Neuron (in vitro differentiated cells): Measurements from ENCODE around the gene TOR4A.

Experiments used
- H2AFZ ChIP-seq: one replicate; pipeline ENCODE4 v1.6.1; 2013; ENCODE audit warnings: low read depth, mild to moderate bottlenecking, inconsistent platforms, low read length, moderate library complexity
- H3K27me3 ChIP-seq: one replicate; pipeline ENCODE4 v1.6.1; 2013; ENCODE audit warnings: low read length; ENCODE audit not compliant: insufficient read depth
- H3K36me3 ChIP-seq: one replicate; pipeline ENCODE4 v1.6.1; 2013; ENCODE audit warnings: low read length; ENCODE audit not compliant: insufficient read depth
- H3K4me1 ChIP-seq: one replicate; pipeline ENCODE4 v1.6.1; 2013; ENCODE audit warnings: low read length; ENCODE audit not compliant: insufficient read depth
- H3K4me3 ChIP-seq: 2 replicates; pipeline ENCODE4 v1.5.1; 2013; ENCODE audit warnings: mild to moderate bottlenecking, low read length, moderate library complexity
- H3K9me3 ChIP-seq: one replicate; pipeline ENCODE4 v1.6.1; 2013; ENCODE audit warnings: low read length

Gene TOR4A

DNA sequence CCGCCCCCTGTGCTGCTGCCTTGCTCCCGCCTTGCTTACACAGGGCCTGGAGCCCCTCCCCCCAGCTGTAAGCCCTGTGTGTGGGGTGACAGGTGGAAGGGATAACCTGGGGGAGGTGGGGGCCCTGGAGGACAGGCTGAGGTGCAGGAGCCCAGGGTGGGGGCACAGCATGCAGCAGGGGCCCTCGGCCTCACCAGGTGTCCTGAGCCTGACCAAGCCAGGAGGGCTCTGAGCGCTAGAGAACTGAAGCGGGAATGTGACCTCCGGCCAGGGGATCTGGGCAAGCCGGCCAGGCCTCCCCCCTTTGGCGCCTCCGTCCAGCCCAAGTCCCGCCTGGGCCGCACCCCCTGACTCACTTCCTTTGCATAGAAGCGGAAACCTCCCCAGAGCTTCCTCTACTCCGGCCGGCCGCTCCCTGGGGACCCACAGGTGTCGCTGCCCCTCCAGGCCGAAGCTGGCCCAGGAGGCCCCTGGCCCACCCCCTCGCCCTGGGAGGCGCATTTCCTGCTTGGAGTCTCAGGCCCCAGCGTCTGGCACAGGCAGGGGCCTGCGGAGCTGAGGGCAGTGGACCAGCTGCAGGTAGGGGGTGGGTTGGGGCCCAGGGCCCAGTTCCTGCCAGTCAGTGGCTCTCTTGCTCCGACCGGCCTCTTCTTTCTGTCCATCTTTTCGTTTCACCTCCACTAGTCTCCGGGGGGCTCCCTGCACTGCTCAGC is at the start of gene TOR4A:
Gene TOR4A (plus strand): TSS at position 398 of the 713 bp plus-strand sequence. CDS start 964 bp downstream, outside the sequence.
- H3K9me3 ChIP-seq, result peaks cover 13% of the 10 kb centered on the region
- H3K4me3 ChIP-seq, result no peak within 1 kb of the TSS
- H3K27me3 ChIP-seq, result no peaks in the 10 kb centered on the region
- H3K36me3 ChIP-seq, result peaks cover 21% of the 10 kb centered on the region
- H3K4me1 ChIP-seq, result no peaks in the 10 kb centered on the region
- no peak within 1 kb of the TSS for H2AFZ ChIP-seq

DNA sequence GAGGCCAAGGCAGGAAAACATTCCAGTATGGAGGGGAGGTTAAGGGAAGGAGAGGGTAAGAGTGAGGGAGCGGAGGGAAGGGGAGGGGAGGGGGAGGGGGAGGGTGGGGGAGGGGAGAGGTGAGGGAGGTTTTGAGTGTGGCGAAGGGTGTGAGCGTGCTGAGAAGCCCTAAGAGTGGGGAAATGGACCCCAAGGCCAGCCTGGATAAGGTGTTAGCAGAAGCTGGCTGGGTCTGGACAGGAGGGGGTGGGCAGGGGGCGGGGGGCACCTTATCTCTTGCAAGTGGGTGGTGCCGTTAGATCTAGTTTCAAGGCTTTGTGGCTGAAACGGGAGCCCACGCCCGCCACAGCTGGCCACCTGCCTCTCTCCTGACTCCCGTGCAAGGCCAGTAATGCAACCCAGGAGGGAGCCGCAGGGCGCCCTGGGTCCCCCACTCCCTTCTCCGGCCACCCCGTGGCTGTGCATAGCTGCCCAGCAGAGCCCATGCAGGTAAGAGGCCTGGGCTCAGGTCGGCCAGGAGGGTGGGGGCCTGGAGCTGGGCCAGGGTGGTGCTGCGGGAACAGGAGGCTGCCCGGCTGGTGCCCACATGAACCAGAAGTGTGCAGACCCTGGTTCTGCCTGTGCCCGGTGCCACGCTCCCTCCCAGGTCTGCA is 49.5 kb upstream of the TOR4A start:
- no peaks in the 10 kb centered on the region for H3K9me3 ChIP-seq
- H3K36me3 ChIP-seq, result no peaks in the 10 kb centered on the region
- no peak overlapping the region for H2AFZ ChIP-seq
- H3K4me1 ChIP-seq, result peaks cover 9% of the 10 kb centered on the region
- H3K27me3 ChIP-seq, result peaks cover 3% of the 10 kb centered on the region
- no peak overlapping the region for H3K4me3 ChIP-seq

DNA sequence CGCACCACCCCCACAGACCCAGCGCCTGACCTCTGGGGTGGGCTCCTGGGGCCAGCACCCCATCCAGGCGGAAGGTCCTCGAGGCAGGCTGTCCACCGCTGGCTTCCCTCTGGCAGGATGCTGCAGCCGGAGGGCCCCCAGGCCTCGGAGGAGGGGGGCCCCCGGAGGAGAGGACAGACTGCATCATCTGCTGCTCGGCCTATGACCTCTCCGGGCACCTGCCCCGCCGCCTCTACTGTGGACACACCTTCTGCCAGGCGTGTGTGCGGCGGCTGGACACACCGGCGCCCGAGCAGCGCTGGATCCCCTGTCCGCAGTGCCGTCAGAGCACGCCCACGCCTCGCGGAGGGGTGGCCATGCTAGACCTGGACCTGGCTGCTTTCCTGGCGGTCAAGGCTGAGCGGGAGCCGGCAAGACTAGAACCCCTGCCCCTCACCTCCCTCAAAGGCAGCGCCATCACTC is 49.0 kb upstream of the TOR4A start:
- Histone ChIP-seq H3K27me3 (peaks cover 3% of the 10 kb centered on the region), H3K4me1 (peaks cover 8% of the 10 kb centered on the region), H3K9me3 (no peaks in the 10 kb centered on the region), H2AFZ (no peak overlapping the region), H3K4me3 (no peak overlapping the region), H3K36me3 (no peaks in the 10 kb centered on the region)

DNA sequence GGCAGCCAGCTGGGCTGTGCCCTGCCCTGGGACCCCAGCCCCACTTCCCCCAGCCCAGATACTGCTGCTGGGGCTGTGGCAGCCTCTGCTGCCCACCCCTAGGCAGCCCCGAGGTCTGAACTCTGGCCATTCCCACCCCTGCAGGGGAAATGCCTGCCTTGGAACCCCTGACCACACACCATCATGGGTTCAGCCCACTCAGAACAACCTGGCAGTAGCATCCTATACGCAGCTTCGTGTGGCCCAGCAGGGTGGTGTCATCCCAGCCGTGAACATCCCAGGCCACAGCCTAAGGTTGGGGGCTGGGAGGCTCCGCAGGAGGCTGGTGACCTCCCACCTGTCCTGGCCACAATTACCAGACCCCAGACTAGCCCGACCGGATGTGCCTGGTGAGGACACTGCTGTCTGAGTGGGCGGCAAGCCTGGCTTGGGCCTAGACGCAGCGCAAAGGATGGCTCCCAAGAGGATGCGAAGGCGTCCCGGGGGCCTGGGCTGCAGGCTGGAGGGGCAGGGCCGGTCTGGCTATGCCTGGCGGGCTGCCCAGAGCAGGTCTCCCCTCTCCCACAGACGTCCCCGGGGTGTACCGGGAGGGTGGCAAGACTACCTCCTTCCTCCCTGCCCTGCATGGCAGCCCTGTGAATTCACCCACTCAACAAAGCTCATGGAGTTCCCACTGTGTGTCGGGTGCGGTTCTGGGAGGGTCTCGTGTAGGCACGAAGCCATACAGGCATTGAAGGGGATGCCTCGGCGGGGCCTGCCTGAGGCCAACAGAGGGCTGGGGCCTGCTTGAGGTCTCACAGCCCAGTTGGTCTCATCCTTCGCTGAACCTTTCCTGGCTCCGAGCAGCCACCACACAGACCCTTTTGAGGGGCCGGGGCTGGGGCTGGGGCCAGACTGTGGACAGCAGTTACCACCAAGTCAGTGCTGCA is 48.3 kb upstream of the TOR4A start:
- no peak overlapping the region for H3K4me3 ChIP-seq
- no peaks in the 10 kb centered on the region for H3K36me3 ChIP-seq
- H3K9me3 ChIP-seq, result no peaks in the 10 kb centered on the region
- H3K4me1 ChIP-seq, result peaks cover 5% of the 10 kb centered on the region
- no peak overlapping the region for H2AFZ ChIP-seq
- H3K27me3 ChIP-seq, result peaks cover 3% of the 10 kb centered on the region

DNA sequence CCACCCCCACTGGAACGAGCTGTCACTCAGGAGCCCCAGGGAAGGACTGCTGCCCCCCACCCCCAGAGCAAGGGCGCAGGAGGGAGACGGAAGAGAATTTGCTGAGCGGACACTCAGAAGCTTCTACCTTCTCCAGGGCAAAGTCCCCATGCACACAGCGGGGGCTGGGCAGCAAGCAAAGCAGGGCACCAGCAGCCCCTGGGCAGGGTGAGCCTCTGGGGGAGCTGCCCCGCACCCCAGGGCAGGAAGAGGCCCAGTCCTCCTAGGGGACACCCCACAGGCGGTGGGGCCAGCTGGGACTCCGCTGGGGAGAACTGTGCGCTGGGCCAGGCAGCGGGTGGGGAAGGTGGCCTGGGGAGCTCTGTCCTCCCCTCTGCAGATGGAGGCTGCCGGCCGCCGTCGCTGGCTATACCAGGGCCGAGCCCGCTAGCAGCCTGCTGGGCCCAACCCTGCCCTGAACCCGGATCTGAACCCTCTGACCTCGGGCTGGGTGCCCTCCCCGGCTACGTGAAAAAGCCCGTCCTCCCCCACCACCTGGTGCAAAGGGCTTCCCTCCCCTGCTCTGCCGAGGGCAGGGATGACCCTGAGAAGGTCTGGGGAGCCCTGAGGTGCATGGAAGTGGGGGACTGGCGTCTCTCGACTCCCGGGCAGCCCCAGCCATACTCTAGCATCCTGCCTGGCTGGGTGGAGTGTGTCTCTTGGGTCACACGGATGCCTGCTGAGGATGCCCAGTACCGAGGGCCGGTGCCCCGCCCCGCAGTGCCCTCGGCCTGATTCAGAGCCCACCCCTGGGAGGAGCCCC is 47.4 kb upstream of the TOR4A start:
- H2AFZ ChIP-seq, result no peak overlapping the region
- peaks cover 3% of the 10 kb centered on the region for H3K27me3 ChIP-seq
- H3K4me3 ChIP-seq, result no peak overlapping the region
- peaks cover 6% of the 10 kb centered on the region for H3K4me1 ChIP-seq
- H3K9me3 ChIP-seq, result no peaks in the 10 kb centered on the region
- no peaks in the 10 kb centered on the region for H3K36me3 ChIP-seq

DNA sequence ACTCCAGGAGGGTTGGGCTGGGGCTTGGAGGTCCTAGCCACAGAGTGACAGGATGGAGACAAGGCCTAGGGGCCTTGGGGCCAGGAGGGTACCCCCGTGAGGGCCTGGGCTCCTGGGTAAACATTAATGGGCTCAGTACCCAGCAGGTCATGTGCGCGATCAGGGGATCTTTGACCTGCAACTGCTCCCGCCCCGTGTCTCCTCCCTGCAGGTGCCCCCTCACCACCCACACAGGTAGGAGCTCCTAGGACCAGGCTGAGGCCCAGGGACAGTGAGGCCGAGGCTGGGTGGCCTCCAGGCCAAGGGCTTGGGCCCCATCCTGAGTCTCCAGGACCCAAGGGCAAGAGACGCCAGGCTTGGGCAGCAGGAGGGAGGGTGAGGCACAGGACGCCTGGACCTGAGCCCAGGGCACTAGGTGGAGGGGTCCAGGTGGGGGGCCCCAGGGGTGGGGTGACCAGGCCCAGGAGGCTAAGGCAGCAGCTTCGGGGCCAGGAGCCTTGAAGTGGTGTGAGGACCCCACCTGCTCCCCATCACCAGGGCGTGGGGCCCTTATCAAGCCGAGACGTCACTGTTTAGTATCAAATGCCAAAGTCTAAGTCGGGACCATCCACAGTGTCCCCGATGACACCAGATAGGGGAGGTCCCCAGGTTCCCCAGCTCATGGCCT is 46.7 kb upstream of the TOR4A start, which contains the start of gene SLC34A3:
Gene SLC34A3 (plus strand): TSS at position 197 of the 667 bp plus-strand sequence. CDS start 802 bp downstream, outside the sequence.
- Histone ChIP-seq H3K4me3 (no peak within 1 kb of the TSS), H3K4me1 (peaks cover 6% of the 10 kb centered on the region), H2AFZ (no peak within 1 kb of the TSS), H3K36me3 (no peaks in the 10 kb centered on the region), H3K27me3 (peaks cover 3% of the 10 kb centered on the region), H3K9me3 (no peaks in the 10 kb centered on the region)

DNA sequence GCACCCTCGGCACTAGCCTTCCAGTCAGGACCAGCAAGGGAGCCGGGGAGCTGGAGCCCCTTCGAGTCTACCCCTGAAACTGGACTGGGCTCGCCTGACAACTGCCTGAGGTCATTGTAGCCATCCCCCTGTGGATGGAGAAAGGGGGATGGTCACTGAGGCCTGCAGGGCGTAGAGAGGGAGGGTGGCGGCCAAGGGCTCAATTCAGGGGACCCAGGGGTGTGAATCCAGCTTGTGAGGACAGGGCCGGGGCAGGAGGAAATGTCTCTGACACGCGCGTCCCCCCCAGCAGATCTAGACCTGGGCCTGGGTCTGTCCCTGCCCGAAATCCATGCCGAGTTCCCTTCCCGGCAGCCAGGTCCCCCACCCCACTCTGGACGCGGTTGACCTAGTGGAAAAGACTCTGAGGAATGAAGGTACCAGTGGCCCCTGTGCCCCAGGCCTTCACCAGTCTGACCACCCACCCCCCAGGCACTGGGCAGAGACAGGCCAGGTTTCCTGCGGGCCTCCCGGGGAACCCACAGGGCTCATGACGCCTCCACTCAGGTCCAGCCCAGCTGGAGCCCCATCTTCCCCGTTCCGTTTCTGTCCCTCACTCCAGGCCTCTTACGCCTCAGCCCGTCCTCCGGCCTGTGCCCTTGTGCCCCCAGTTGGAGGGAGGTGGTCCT is 46.0 kb upstream of the TOR4A start:
- Histone ChIP-seq H3K9me3 (no peaks in the 10 kb centered on the region), H3K27me3 (peaks cover 3% of the 10 kb centered on the region), H2AFZ (no peak overlapping the region), H3K4me3 (no peak overlapping the region), H3K36me3 (no peaks in the 10 kb centered on the region), H3K4me1 (peaks cover 2% of the 10 kb centered on the region)

DNA sequence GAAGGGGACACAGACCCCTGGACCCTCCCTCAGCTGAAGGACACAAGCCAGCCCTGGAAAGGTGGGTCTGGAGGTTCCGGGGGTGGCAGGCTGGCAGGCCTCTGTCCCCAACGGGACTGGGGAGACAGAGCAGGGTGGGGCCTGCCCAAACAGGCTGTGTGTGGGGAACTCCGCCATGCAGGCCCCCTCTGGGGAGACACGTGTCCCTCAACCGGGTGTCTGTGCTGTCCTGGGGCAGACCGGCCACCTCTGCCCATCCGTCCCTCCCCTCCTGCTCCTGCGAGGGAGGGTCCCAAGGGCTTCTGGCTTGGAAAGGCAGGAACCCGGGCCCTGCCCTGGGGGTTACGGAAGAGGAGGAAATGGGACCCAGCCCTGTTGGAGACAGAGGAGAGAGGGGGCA is 45.4 kb upstream of the TOR4A start:
- peaks cover 8% of the 10 kb centered on the region for H3K4me1 ChIP-seq
- H3K27me3 ChIP-seq, result peaks cover 3% of the 10 kb centered on the region
- no peaks in the 10 kb centered on the region for H3K9me3 ChIP-seq
- no peak overlapping the region for H3K4me3 ChIP-seq
- H3K36me3 ChIP-seq, result no peaks in the 10 kb centered on the region
- H2AFZ ChIP-seq, result no peak overlapping the region

DNA sequence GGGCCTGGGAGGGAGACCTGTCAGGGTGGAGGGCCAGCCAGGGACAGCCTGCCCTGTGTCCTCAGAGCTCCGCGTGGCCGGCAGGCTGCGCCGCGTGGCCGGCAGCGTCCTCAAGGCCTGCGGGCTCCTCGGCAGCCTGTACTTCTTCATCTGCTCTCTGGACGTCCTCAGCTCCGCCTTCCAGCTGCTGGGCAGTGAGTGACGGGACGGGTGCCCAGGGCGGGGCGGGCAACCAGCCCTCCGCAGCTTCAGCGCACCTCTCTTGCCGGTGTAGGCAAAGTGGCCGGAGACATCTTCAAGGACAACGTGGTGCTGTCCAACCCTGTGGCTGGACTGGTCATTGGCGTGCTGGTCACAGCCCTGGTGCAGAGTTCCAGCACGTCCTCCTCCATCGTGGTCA is 45.0 kb upstream of the TOR4A start:
- H3K4me3 ChIP-seq, result no peak overlapping the region
- H3K36me3 ChIP-seq, result no peaks in the 10 kb centered on the region
- no peaks in the 10 kb centered on the region for H3K9me3 ChIP-seq
- H3K27me3 ChIP-seq, result peaks cover 3% of the 10 kb centered on the region
- H3K4me1 ChIP-seq, result peaks cover 10% of the 10 kb centered on the region
- H2AFZ ChIP-seq, result no peak overlapping the region

DNA sequence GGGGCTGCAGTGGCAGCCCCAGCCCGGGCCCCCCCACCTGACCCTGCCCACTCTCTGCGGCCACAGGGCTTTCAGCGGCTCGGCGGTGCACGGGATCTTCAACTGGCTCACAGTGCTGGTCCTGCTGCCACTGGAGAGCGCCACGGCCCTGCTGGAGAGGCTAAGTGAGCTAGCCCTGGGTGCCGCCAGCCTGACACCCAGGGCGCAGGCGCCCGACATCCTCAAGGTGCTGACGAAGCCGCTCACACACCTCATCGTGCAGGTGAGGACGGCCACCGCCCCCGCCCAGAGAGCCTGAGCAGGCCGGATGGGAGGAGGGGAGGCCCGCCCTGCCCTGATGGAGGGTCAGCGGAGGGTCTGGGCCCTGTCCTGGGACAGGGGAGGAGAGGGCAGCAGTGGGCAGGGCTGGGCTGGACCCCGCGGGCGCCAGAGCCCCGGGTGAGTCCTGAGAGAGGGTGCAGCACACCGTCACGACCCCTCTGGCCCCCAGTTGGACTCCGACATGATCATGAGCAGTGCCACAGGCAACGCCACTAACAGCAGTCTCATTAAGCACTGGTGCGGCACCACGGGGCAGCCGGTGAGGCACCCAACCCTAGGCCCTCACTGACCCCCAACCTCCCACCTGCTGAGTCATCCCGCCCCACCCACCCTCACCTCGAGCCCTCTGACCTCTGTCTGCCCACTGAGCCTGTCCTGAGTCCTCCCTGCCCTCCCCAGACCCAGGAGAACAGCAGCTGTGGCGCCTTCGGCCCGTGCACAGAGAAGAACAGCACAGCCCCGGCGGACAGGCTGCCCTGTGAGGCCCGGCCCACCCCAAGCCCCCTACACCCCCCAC is 44.2 kb upstream of the TOR4A start:
- Histone ChIP-seq H2AFZ (no peak overlapping the region), H3K27me3 (peaks cover 3% of the 10 kb centered on the region)

DNA sequence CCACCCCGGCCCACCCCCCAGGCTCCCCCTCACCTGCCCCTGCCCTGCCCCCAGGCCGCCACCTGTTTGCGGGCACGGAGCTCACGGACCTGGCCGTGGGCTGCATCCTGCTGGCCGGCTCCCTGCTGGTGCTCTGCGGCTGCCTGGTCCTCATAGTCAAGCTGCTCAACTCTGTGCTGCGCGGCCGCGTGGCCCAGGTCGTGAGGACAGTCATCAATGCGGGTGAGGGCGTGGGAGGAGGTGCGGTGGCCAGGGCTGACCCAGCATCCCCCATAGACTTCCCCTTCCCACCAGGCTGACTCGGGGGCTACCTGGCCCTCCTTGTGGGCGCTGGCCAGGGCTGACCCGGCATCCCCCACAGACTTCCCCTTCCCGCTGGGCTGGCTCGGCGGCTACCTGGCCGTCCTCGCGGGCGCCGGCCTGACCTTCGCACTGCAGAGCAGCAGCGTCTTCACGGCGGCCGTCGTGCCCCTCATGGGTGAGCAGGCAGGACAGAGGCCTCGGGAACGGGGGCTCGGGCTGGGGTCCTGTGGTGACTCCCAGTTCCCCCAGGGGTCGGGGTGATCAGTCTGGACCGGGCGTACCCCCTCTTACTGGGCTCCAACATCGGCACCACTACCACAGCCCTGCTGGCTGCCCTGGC is 43.4 kb upstream of the TOR4A start:
- Histone ChIP-seq H3K4me1 (peaks cover 14% of the 10 kb centered on the region), H2AFZ (no peak overlapping the region), H3K4me3 (no peak overlapping the region), H3K27me3 (peaks cover 3% of the 10 kb centered on the region), H3K36me3 (no peaks in the 10 kb centered on the region), H3K9me3 (no peaks in the 10 kb centered on the region)

More for the DNA sequence above, 44.2 kb upstream of the TOR4A start:
- H3K4me1 ChIP-seq, result peaks cover 10% of the 10 kb centered on the region
- no peaks in the 10 kb centered on the region for H3K9me3 ChIP-seq
- no peak overlapping the region for H3K4me3 ChIP-seq
- no peaks in the 10 kb centered on the region for H3K36me3 ChIP-seq
